OCI-LY3 (cell line): Measurements from ENCODE around the gene SYNPO2.

Experiments used
- EZH2phosphoT487 ChIP-seq: fragments of 200-600 bp; shearing (Covaris generic); IDR thresholded peaks from 2 replicates; pipeline ENCODE4 v1.6.1; 2018; ENCODE audit warnings: antibody characterized with exemption, mixed run types, low read depth
- TF ChIP-seq, protein P1 (sequence below): fragments of 200-600, 300-600 bp; sonication (generic); IDR thresholded peaks from 2 replicates; pipeline ENCODE4 v1.5.1; 2014; ENCODE audit warnings: antibody characterized with exemption, low read length, low read depth

DNA sequence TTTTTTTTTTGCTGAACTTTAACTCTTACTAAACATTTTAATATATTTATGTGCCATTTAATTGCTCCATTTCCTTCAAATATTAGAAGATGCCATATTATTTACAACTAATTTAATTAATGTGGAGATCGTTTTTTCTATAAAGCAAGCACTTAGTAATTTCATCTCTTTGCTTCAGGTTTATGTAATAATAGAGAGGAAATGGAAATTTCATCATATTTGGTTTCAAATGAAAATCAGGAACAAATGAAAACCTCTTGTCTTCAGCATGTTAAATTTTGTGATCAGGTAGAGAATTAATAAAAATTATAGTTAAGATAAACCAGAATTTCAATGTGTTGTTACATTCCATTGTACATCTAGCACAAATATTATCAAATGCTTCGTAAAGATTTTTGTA lies 120.1 kb downstream of the SYNPO2 start:
- TF ChIP-seq, protein P1, sequence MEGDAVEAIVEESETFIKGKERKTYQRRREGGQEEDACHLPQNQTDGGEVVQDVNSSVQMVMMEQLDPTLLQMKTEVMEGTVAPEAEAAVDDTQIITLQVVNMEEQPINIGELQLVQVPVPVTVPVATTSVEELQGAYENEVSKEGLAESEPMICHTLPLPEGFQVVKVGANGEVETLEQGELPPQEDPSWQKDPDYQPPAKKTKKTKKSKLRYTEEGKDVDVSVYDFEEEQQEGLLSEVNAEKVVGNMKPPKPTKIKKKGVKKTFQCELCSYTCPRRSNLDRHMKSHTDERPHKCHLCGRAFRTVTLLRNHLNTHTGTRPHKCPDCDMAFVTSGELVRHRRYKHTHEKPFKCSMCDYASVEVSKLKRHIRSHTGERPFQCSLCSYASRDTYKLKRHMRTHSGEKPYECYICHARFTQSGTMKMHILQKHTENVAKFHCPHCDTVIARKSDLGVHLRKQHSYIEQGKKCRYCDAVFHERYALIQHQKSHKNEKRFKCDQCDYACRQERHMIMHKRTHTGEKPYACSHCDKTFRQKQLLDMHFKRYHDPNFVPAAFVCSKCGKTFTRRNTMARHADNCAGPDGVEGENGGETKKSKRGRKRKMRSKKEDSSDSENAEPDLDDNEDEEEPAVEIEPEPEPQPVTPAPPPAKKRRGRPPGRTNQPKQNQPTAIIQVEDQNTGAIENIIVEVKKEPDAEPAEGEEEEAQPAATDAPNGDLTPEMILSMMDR: no peak
- TF ChIP-seq EZH2phosphoT487: no peak
